Measurements from ENCODE around the gene LRRC59. TPM values are rescaled to one million over a fixed set of nuclear protein-coding genes. Genes with fewer than 3 reads are reported as not detected.

The LRRC59 gene
- total RNA-seq, 1 experiment from 2014 or later: 306 TPM

GRCh38 chr17:50350733-50351132 lies 46.6 kb downstream of the LRRC59 start:
- TF ChIP-seq CTCF (IDR thresholded peaks at IDR 0.05; ENCODE audit: unreplicated experiment): no peak
- Mint-ChIP-seq H3K27me3 (ENCODE audit: insufficient read depth, unreplicated experiment) (no peaks in the 10 kb centered on the region), H3K4me1 (ENCODE audit: insufficient read depth, unreplicated experiment) (peaks cover 22% of the 10 kb centered on the region), H3K27ac (ENCODE audit: low read depth, unreplicated experiment) (no peak overlapping the region), H3K9me3 (ENCODE audit: unreplicated experiment) (no peaks in the 10 kb centered on the region), H3K4me3 (ENCODE audit: unreplicated experiment) (no peak overlapping the region), H3K36me3 (ENCODE audit: insufficient read depth, unreplicated experiment) (peaks cover 10% of the 10 kb centered on the region)
- no peak for DNase-seq (ENCODE audit: unreplicated experiment)
- POLR2A ChIA-PET: interaction anchor here (1.9 kb wide), 1 partner anchor 12 kb away, joined by 7 read pairs; no protein-coding TSS in a partner anchor
- intact Hi-C loops (cut with micrococcal nuclease): no loop called here
- no TSS peak for BruUV-seq (replicated peaks)
- CTCF ChIA-PET: interaction anchor here (2.4 kb wide), 1 partner anchor 11 kb away, joined by 13 read pairs; no protein-coding TSS in a partner anchor

- Mint-ChIP-seq H3K27ac (ENCODE audit: low read depth, unreplicated experiment) (no peak overlapping the region), H3K4me1 (ENCODE audit: insufficient read depth, unreplicated experiment) (peaks cover 22% of the 10 kb centered on the region), H3K4me3 (ENCODE audit: unreplicated experiment) (no peak overlapping the region), H3K27me3 (ENCODE audit: insufficient read depth, unreplicated experiment) (no peaks in the 10 kb centered on the region), H3K36me3 (ENCODE audit: insufficient read depth, unreplicated experiment) (no peaks in the 10 kb centered on the region), H3K9me3 (ENCODE audit: unreplicated experiment) (no peaks in the 10 kb centered on the region)
- BruUV-seq (replicated peaks): no TSS peak
- intact Hi-C loops (cut with micrococcal nuclease): no loop called here
- POLR2A ChIA-PET: interaction anchor here (0.8 to 0.9 kb wide), 2 partner anchors 23 to 122 kb away, joined by 3 to 4 read pairs; no protein-coding TSS in a partner anchor
- CTCF ChIA-PET: interaction anchor here (0.6 to 1.8 kb wide), 4 partner anchors 11 to 130 kb away, joined by 3 to 10 read pairs (median 4); no protein-coding TSS in a partner anchor
- no peak for DNase-seq (ENCODE audit: unreplicated experiment)
- TF ChIP-seq CTCF (IDR thresholded peaks at IDR 0.05; ENCODE audit: unreplicated experiment): no peak
Observed at GRCh38 chr17:50349243-50349600, 48.1 kb downstream of the LRRC59 start.

GRCh38 chr17:50348522-50349242 lies 48.6 kb downstream of the LRRC59 start:
- DNase-seq (ENCODE audit: unreplicated experiment): no peak
- TF ChIP-seq CTCF (IDR thresholded peaks at IDR 0.05; ENCODE audit: unreplicated experiment): no peak
- BruUV-seq (replicated peaks): no TSS peak
- Mint-ChIP-seq H3K9me3 (ENCODE audit: unreplicated experiment) (no peaks in the 10 kb centered on the region), H3K4me1 (ENCODE audit: insufficient read depth, unreplicated experiment) (peaks cover 22% of the 10 kb centered on the region), H3K27ac (ENCODE audit: low read depth, unreplicated experiment) (peak overlapping the region; percentile 59), H3K27me3 (ENCODE audit: insufficient read depth, unreplicated experiment) (no peaks in the 10 kb centered on the region), H3K4me3 (ENCODE audit: unreplicated experiment) (no peak overlapping the region), H3K36me3 (ENCODE audit: insufficient read depth, unreplicated experiment) (no peaks in the 10 kb centered on the region)
- ChIA-PET POLR2A (interaction anchor here (0.6 to 2.9 kb wide), 4 partner anchors 13 to 122 kb away, joined by 3 to 14 read pairs (median 4); partner anchors contain the start of gene LRRC59), CTCF (interaction anchor here (0.6 to 1.8 kb wide), 7 partner anchors 11 to 152 kb away, joined by 3 to 10 read pairs (median 3); no protein-coding TSS in a partner anchor)
- intact Hi-C loops (cut with micrococcal nuclease): no loop called here

- no TSS peak for BruUV-seq (replicated peaks)
- H3K4me3 Mint-ChIP-seq (ENCODE audit: unreplicated experiment): peak overlapping the region; percentile 88
- ChIA-PET CTCF (interaction anchor here (0.6 to 2.0 kb wide), 8 partner anchors 13 to 435 kb away, joined by 3 to 10 read pairs (median 4); no protein-coding TSS in a partner anchor), POLR2A (interaction anchor here (0.6 to 2.9 kb wide), 6 partner anchors 8 to 131 kb away, joined by 3 to 14 read pairs (median 6); partner anchors contain the start of genes LRRC59 and RSAD1)
- no peaks in the 10 kb centered on the region for H3K27me3 Mint-ChIP-seq (ENCODE audit: insufficient read depth, unreplicated experiment)
- intact Hi-C loops (cut with micrococcal nuclease): no loop called here
- H3K9me3 Mint-ChIP-seq (ENCODE audit: unreplicated experiment): no peaks in the 10 kb centered on the region
- H3K4me1 Mint-ChIP-seq (ENCODE audit: insufficient read depth, unreplicated experiment): peaks cover 22% of the 10 kb centered on the region
- no peak for DNase-seq (ENCODE audit: unreplicated experiment)
- H3K36me3 Mint-ChIP-seq (ENCODE audit: insufficient read depth, unreplicated experiment): no peaks in the 10 kb centered on the region
- peak overlapping the region; percentile 59 for H3K27ac Mint-ChIP-seq (ENCODE audit: low read depth, unreplicated experiment)
- no peak for TF ChIP-seq CTCF (IDR thresholded peaks at IDR 0.05; ENCODE audit: unreplicated experiment)
Observed at GRCh38 chr17:50347894-50348291, 49.4 kb downstream of the LRRC59 start.
